Esophagus squamous epithelium (tissue), 4 donors: Measurements from ENCODE around the gene SRGAP2C.
"Not testable (repeated sequence)": the region's sequence is repeated elsewhere in the genome, so short reads cannot be mapped to it uniquely, and the experiment has no call there.

ENCODE experiments used
- POLR2A ChIP-seq, 4 donors: fragments of 450-650 bp; IDR thresholded peaks; one replicate each; pipeline ENCODE4 v1.6.1; 2017; ENCODE audit warnings: antibody characterized with exemption in 4 of 4, mild to moderate bottlenecking in 4 of 4, moderate library complexity in 3 of 4
- TF ChIP-seq, protein P1 (sequence below), 6 experiments: fragments of 450-650 bp in 4 of 6; fragments of 200-600 bp in 2 of 6; sonication (generic) in 2 of 6; IDR thresholded peaks; one replicate each; pipeline ENCODE4 v1.5.1; 2016 to 2019; ENCODE audit warnings: antibody characterized with exemption in 6 of 6, mild to moderate bottlenecking in 4 of 6, moderate library complexity in 4 of 6

DNA sequence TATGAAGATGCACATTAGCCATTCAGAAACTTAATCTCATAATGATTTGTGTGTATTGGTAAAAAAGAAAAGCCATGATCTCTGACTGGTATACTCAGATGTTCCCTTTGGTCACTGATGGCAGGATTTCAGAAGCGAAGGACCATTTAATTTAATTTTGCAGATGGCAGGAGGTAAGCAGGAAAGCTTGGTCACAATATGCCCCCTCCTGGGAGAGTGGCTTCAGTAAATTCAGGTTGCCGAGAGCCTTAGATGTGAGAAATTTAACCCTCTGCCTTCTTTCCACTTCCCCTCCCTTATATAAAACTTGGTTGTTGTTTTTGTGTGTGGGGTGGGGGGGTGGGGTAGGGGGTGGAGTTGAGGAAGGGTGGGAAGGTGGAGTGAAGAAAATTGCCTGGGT lies 72.9 kb downstream of the SRGAP2C start:
- TF ChIP-seq, protein P1, sequence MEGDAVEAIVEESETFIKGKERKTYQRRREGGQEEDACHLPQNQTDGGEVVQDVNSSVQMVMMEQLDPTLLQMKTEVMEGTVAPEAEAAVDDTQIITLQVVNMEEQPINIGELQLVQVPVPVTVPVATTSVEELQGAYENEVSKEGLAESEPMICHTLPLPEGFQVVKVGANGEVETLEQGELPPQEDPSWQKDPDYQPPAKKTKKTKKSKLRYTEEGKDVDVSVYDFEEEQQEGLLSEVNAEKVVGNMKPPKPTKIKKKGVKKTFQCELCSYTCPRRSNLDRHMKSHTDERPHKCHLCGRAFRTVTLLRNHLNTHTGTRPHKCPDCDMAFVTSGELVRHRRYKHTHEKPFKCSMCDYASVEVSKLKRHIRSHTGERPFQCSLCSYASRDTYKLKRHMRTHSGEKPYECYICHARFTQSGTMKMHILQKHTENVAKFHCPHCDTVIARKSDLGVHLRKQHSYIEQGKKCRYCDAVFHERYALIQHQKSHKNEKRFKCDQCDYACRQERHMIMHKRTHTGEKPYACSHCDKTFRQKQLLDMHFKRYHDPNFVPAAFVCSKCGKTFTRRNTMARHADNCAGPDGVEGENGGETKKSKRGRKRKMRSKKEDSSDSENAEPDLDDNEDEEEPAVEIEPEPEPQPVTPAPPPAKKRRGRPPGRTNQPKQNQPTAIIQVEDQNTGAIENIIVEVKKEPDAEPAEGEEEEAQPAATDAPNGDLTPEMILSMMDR (IDR thresholded peaks at IDR 0.05) = not testable (repeated sequence)
- TF ChIP-seq POLR2A (IDR thresholded peaks at IDR 0.05) = not testable (repeated sequence)
